ENCODE data around the gene TYW3. TPM values are rescaled to one million over a fixed set of nuclear protein-coding genes. Genes with fewer than 3 reads are reported as not detected.

The TYW3 gene, protein sequence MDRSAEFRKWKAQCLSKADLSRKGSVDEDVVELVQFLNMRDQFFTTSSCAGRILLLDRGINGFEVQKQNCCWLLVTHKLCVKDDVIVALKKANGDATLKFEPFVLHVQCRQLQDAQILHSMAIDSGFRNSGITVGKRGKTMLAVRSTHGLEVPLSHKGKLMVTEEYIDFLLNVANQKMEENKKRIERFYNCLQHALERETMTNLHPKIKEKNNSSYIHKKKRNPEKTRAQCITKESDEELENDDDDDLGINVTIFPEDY
- total RNA-seq: 10 to 100 TPM; 11.6 to 30.9 (median 24.9) TPM
- polyA plus RNA-seq: 10 to 100 TPM; 18.3 to 21.7 TPM
- long read RNA-seq, donor 1, transcript TYW3-201 (6 exons, 3,430 nt): major isoform, 19 of 25 reads
- long read RNA-seq, donor 1, partial matches to known transcripts: 2 of 25 reads
- long read RNA-seq, donor 1, other reads (novel, unspliced or antisense): 4 of 25 reads
- long read RNA-seq, donor 2, transcript TYW3-201 (6 exons, 3,430 nt): major isoform, 9 of 9 reads
- long read RNA-seq, donor 2, partial matches to known transcripts: 0 of 9 reads
- long read RNA-seq, donor 2, other reads (novel, unspliced or antisense): 0 of 9 reads
- long read RNA-seq, donor 3, transcript TYW3-201 (6 exons, 3,430 nt): major isoform, 24 of 27 reads
- long read RNA-seq, donor 3, partial matches to known transcripts: 0 of 27 reads
- long read RNA-seq, donor 3, other reads (novel, unspliced or antisense): 2 of 27 reads

DNA sequence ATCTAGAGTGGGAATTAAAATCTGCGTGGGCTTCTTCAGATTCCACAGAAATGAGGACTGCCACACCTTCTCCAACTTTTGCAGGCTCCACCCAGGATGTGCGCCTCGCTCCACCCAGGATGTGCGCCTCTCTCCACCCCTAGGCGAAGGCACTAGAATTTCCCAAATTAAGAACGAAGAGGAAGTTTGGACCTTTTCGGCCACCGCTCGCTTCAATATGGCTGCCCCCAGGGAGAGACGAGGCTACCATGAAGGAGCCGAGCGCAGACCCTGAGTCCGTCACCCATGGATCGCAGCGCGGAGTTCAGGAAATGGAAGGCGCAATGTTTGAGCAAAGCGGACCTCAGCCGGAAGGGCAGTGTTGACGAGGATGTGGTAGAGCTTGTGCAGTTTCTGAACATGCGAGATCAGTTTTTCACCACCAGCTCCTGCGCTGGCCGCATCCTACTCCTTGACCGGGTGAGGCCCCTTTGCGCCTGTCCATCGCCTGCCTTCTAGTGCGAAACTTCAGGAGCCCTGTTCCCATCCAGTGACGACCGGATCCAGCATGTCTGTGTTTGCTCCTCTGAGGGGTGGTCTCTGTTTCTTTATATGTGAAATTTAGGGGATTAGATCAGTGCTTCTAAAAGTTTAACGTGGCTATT, at the start of gene TYW3, which contains the start of gene CRYZ:
Gene TYW3 (plus strand): TSS at position 193 of the 644 bp plus-strand sequence. CDS start 93 bp downstream, at position 286.
Gene CRYZ (minus strand): TSS at position 91 of the 644 bp plus-strand sequence. CDS start 8,229 bp downstream, outside the sequence.
- no peaks in the 10 kb centered on the region for H3K27me3 ChIP-seq
- H3K4me1 ChIP-seq (ENCODE audit: insufficient read depth): peaks cover 11% of the 10 kb centered on the region
- H3K36me3 ChIP-seq: no peaks in the 10 kb centered on the region
- H3K4me3 ChIP-seq: peak within 1 kb of the TSS; percentile 74
- peak within 1 kb of the TSS; percentile 64 to 86 for H3K27ac ChIP-seq
- H3K9me3 ChIP-seq: no peaks in the 10 kb centered on the region
- intact Hi-C loops (cut with DNase I): no loop called here
- WGBS, 3 donors: 0% methylated on average over 30 of the region's 30 CpGs
- TF ChIP-seq, protein P1, sequence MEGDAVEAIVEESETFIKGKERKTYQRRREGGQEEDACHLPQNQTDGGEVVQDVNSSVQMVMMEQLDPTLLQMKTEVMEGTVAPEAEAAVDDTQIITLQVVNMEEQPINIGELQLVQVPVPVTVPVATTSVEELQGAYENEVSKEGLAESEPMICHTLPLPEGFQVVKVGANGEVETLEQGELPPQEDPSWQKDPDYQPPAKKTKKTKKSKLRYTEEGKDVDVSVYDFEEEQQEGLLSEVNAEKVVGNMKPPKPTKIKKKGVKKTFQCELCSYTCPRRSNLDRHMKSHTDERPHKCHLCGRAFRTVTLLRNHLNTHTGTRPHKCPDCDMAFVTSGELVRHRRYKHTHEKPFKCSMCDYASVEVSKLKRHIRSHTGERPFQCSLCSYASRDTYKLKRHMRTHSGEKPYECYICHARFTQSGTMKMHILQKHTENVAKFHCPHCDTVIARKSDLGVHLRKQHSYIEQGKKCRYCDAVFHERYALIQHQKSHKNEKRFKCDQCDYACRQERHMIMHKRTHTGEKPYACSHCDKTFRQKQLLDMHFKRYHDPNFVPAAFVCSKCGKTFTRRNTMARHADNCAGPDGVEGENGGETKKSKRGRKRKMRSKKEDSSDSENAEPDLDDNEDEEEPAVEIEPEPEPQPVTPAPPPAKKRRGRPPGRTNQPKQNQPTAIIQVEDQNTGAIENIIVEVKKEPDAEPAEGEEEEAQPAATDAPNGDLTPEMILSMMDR (IDR thresholded peaks at IDR 0.05): no peak
- no peak for TF ChIP-seq POLR2A (IDR thresholded peaks at IDR 0.05)
- TF ChIP-seq EP300 (IDR thresholded peaks at IDR 0.05): no peak
- peak; percentile 85 to 91 (median 90) for DNase-seq

DNA sequence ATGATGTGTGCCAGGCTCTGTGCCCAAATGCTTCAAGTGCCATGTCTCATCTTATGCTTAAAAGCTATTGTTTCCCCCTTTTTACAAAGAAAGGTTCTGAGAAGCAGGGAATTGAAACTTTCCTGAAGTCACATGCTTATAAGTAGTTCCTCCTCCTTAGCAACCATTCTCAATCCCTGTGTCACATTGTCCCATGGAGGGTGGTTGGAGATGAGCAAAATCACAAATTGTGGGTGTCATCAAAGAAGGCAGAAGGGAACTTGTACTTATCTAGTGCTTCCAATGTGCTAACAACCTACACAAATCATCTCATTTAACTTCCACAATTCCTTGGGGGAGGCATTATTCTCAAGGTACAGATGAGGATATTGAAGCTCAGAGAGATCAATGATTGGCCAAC, 49.3 kb upstream of the TYW3 start:
- H3K4me1 ChIP-seq (ENCODE audit: insufficient read depth): no peaks in the 10 kb centered on the region

DNA sequence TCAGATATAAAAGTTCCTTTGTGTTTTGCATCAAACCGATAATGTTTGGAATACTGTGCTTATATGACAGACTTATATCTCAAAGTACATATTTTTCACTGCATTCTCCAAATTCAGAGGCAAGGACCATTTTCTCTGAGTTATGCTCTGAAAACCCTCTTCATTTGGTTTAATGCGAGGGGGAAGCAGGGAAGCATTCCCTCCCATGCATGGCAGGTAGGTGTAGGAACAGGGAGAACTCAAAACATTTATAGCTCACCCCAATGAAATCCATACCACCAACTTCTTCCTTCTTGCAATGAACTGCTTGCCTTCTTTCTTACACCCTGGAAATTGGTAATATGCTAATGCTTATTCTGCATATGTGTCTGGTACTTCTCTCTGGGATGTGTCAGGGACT, 48.7 kb upstream of the TYW3 start:
- Histone ChIP-seq H3K27ac (no peak overlapping the region), H3K9me3 (no peaks in the 10 kb centered on the region), H3K4me3 (no peak overlapping the region), H3K36me3 (no peaks in the 10 kb centered on the region), H3K4me1 (ENCODE audit: insufficient read depth) (no peaks in the 10 kb centered on the region), H3K27me3 (no peaks in the 10 kb centered on the region)
- intact Hi-C loops (cut with DNase I): no loop called here
- DNase-seq: no peak
- WGBS, 3 donors: 89 to 93% (median 93%) methylated on average over 2 of the region's 2 CpGs
- no peak for TF ChIP-seq EP300 (IDR thresholded peaks at IDR 0.05)
- TF ChIP-seq POLR2A (IDR thresholded peaks at IDR 0.05): no peak
- TF ChIP-seq, protein P1 (IDR thresholded peaks at IDR 0.05): no peak

More for the DNA sequence above, 49.3 kb upstream of the TYW3 start:
- TF ChIP-seq EP300 (IDR thresholded peaks at IDR 0.05) (no peak), POLR2A (IDR thresholded peaks at IDR 0.05) (no peak)
- TF ChIP-seq, protein P1 (IDR thresholded peaks at IDR 0.05): no peak
- H3K27ac ChIP-seq: no peak overlapping the region
- H3K27me3 ChIP-seq: no peaks in the 10 kb centered on the region
- no peak overlapping the region for H3K4me3 ChIP-seq
- intact Hi-C loops (cut with DNase I): no loop called here
- DNase-seq: no peak
- H3K9me3 ChIP-seq: no peaks in the 10 kb centered on the region
- H3K36me3 ChIP-seq: no peaks in the 10 kb centered on the region

DNA sequence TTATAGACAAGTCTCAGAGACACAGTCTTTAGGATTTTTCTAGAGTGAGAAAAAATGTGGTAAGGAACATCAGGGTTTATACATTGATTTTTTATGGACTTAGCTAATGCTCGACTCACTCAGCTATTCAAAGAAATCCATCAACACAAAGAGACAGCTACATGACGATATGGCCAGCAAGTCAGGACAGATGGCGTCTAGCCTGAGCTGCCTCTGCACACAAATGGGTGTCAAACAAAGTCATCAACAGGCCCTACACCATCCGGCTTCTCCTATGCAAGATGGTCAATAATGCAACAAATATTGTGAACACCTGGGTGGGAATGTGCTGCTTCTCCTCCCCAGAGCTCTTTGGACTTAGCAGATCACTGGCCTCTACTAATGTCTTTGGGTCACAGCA, 46.0 kb upstream of the TYW3 start:
- no peak for DNase-seq
- H3K27ac ChIP-seq: no peak overlapping the region
- no peaks in the 10 kb centered on the region for H3K36me3 ChIP-seq
- no peak overlapping the region for H3K4me3 ChIP-seq
- H3K27me3 ChIP-seq: no peaks in the 10 kb centered on the region
- no peaks in the 10 kb centered on the region for H3K9me3 ChIP-seq
- 93 to 98% (median 93%) methylated on average over 4 of the region's 4 CpGs for WGBS, 3 donors
- intact Hi-C loops (cut with DNase I): no loop called here
- H3K4me1 ChIP-seq (ENCODE audit: insufficient read depth): no peaks in the 10 kb centered on the region
- TF ChIP-seq, protein P1 (IDR thresholded peaks at IDR 0.05): no peak
- no peak for TF ChIP-seq POLR2A (IDR thresholded peaks at IDR 0.05)
- no peak for TF ChIP-seq EP300 (IDR thresholded peaks at IDR 0.05)

Data from ovary (tissue), 10 donors.